Panc1 (cell line): Measurements from ENCODE around the gene MMP8.

ENCODE experiments used
- POLR2AphosphoS5 ChIP-seq: IDR thresholded peaks from 2 replicates; pipeline ENCODE4 v1.6.1; 2012; ENCODE audit warnings: mild to moderate bottlenecking, low read depth, low read length, moderate library complexity
- SIN3A ChIP-seq: IDR thresholded peaks from 2 replicates; pipeline ENCODE4 v1.6.1; 2012; ENCODE audit warnings: low read depth, mild to moderate bottlenecking, low read length, moderate library complexity, borderline replicate concordance; ENCODE audit not compliant: insufficient read depth
- TCF7L2 ChIP-seq: IDR thresholded peaks from 2 replicates; pipeline ENCODE4 v1.6.1; 2011; ENCODE audit warnings: mild to moderate bottlenecking, low read depth, low read length, inconsistent platforms
- TF ChIP-seq, protein P1 (sequence below): fragments of 450-650 bp; IDR thresholded peaks from 2 replicates; pipeline ENCODE4 v1.5.1; 2017; ENCODE audit warnings: mild to moderate bottlenecking

DNA sequence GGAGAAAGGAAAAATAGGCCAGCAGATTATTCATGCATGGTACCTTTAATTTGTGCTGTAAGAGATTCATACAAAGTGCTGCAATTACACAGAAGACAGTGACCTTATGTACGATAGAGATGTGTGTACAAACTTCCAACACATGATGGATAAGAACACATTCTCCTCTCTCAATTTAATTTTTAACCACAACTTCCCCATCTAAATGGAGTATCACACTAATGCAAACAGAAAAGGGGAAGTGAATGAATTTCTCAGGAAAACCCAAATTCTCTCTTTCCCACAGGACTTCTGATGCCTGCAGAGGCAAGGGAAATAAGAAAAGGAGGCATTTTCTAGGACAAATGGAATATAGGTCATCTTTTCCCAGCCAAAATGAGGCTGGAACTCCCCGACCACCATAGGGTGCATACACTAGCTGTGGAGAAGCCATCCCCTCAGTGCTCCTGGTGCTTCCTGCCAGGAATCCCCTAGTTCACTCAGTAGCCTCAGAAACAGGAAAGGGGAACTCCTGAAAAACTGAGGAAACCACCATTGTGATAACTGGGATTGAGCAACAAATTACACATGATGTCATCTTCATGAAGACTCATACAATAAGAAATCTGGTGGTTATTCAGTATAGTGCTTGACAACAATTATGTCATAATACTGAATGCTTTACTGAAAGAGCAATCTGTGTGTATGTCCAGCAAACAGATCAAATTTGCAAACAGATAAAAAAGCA lies 33.2 kb upstream of the MMP8 start:
- TF ChIP-seq SIN3A (no peak), POLR2AphosphoS5 (no peak), TCF7L2 (no peak)
- TF ChIP-seq, protein P1, sequence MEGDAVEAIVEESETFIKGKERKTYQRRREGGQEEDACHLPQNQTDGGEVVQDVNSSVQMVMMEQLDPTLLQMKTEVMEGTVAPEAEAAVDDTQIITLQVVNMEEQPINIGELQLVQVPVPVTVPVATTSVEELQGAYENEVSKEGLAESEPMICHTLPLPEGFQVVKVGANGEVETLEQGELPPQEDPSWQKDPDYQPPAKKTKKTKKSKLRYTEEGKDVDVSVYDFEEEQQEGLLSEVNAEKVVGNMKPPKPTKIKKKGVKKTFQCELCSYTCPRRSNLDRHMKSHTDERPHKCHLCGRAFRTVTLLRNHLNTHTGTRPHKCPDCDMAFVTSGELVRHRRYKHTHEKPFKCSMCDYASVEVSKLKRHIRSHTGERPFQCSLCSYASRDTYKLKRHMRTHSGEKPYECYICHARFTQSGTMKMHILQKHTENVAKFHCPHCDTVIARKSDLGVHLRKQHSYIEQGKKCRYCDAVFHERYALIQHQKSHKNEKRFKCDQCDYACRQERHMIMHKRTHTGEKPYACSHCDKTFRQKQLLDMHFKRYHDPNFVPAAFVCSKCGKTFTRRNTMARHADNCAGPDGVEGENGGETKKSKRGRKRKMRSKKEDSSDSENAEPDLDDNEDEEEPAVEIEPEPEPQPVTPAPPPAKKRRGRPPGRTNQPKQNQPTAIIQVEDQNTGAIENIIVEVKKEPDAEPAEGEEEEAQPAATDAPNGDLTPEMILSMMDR: no peak
